PC-3 (cell line): ENCODE data around the gene SRSF5. TPM values are rescaled to one million over a fixed set of nuclear protein-coding genes. Genes with fewer than 3 reads are reported as not detected.

Experiments used
- ATAC-seq: fragments of 200-7000 bp; cut with Tn5 transposase; 2 replicates; pipeline ENCODE4 v1.9.1; 2020; ENCODE audit warnings: mild to moderate bottlenecking, moderate library complexity
- BruUV-seq: library from RNA; stranded (reverse); fragments of 400-500 nt; replicated peaks from 2 replicates; lab custom pipeline; 2021; lab: Mats Ljungman, UMichigan
- CTCF ChIA-PET: fragments of 300-600 bp; sonication (Branson Sonifier 250); formaldehyde crosslinking; loops from one replicate; lab custom pipeline; 2022; ENCODE audit warnings: antibody characterized with exemption; lab: Charles Lee
- POLR2A ChIA-PET: fragments of 300-600 bp; sonication (Branson Sonifier 250); formaldehyde crosslinking; loops from one replicate; lab custom pipeline; 2022; ENCODE audit warnings: antibody characterized with exemption; ENCODE audit not compliant: unreplicated experiment; lab: Charles Lee
- DNase-seq: peaks from one replicate; pipeline ENCODE4 v3.0.0-alpha.2; 2015
- H2AFZ ChIP-seq: fragments of 300-600 bp; sonication (generic); 2 replicates; pipeline ENCODE4 v1.6.0; 2016; ENCODE audit warnings: antibody characterized with exemption, low read length
- H3F3A ChIP-seq: fragments of 300-600 bp; sonication (generic); one replicate; pipeline ENCODE4 v1.6.0; 2017; ENCODE audit warnings: antibody characterized with exemption, low read length, control low read depth, mild to moderate bottlenecking; ENCODE audit not compliant: unreplicated experiment
- H3K27ac ChIP-seq: fragments of 300-600 bp; sonication (generic); 2 replicates; pipeline ENCODE4 v1.5.1; 2016; ENCODE audit warnings: mild to moderate bottlenecking, low read length
- H3K27me3 ChIP-seq: fragments of 300-600 bp; sonication (generic); 2 replicates; pipeline ENCODE4 v1.6.1; 2016; ENCODE audit warnings: low read length, mixed read lengths
- H3K36me3 ChIP-seq: fragments of 300-600 bp; sonication (generic); 2 replicates; pipeline ENCODE4 v1.6.1; 2016; ENCODE audit warnings: low read depth, mixed run types, low read length, mixed read lengths
- H3K4me1 ChIP-seq: fragments of 300-600 bp; sonication (generic); 2 replicates; pipeline ENCODE4 v1.5.1; 2016; ENCODE audit warnings: low read length; ENCODE audit not compliant: insufficient read depth
- H3K4me2 ChIP-seq: fragments of 300-600 bp; sonication (generic); 2 replicates; pipeline ENCODE4 v1.6.0; 2016; ENCODE audit warnings: low read length
- H3K4me3 ChIP-seq: fragments of 300-600 bp; sonication (generic); 2 replicates; pipeline ENCODE4 v1.5.1; 2016; ENCODE audit warnings: mild to moderate bottlenecking, low read length, mixed read lengths
- H3K79me2 ChIP-seq: fragments of 300-600 bp; sonication (generic); 2 replicates; pipeline ENCODE4 v1.6.1; 2017; ENCODE audit warnings: low read length, mixed read lengths
- H3K9ac ChIP-seq: fragments of 300-600 bp; sonication (generic); 2 replicates; pipeline ENCODE4 v1.6.0; 2016; ENCODE audit warnings: mild to moderate bottlenecking, low read length
- H3K9me2 ChIP-seq: fragments of 300-600 bp; sonication (generic); replicated peaks from 2 replicates; pipeline ENCODE4 v1.6.1; 2016; ENCODE audit warnings: mixed run types, low read length, mixed read lengths
- H3K9me3 ChIP-seq: fragments of 300-600 bp; sonication (generic); 2 replicates; pipeline ENCODE4 v1.6.1; 2016; ENCODE audit warnings: low read length, mixed read lengths
- H4K20me1 ChIP-seq: fragments of 300-600 bp; sonication (generic); 2 replicates; pipeline ENCODE4 v1.6.1; 2016; ENCODE audit warnings: low read length, mixed read lengths
- EZH2 ChIP-seq: fragments of 300-600 bp; sonication (generic); IDR thresholded peaks from one replicate; pipeline ENCODE4 v1.6.1; 2017; ENCODE audit warnings: antibody characterized with exemption, mild to moderate bottlenecking, low read length; ENCODE audit not compliant: unreplicated experiment
- EZH2phosphoT487 ChIP-seq: fragments of 300-600 bp; sonication (generic); IDR thresholded peaks from 2 replicates; pipeline ENCODE4 v1.6.1; 2018; ENCODE audit warnings: mild to moderate bottlenecking, antibody characterized with exemption, low read length, borderline replicate concordance
- intact Hi-C: fragments of 100-400 bp; cut with micrococcal nuclease; formaldehyde crosslinking; loops from 2 replicates; pipeline ENCODE4 v1.9.0; 2023
- total RNA-seq: library from RNA; depleted of rRNA; stranded (reverse); fragments of >200 nt; gene quantifications from 2 replicates; pipeline ENCODE4 v1.2.3, GENCODE V29; 2014
- TF ChIP-seq, protein P1 (sequence below): fragments of 300-600 bp; sonication (generic); conservative IDR thresholded peaks from 2 replicates; pipeline ENCODE4 v1.5.1; 2017; ENCODE audit warnings: antibody characterized with exemption, low read depth, mild to moderate bottlenecking, low read length

The SRSF5 gene
- total RNA-seq, 1 experiment from 2014 or later: 213 TPM

- ChIA-PET CTCF (no interaction called here), POLR2A (no interaction called here)
- H3K27me3 ChIP-seq: no peaks in the 10 kb centered on the region
- H3K79me2 ChIP-seq: peaks cover 52% of the 10 kb centered on the region
- H3K4me1 ChIP-seq: peaks cover 21% of the 10 kb centered on the region
- ATAC-seq: no peak
- H2AFZ ChIP-seq: no peak overlapping the region
- H3K36me3 ChIP-seq: peaks cover 75% of the 10 kb centered on the region
- H3K4me2 ChIP-seq: no peak overlapping the region
- no peak for DNase-seq
- TF ChIP-seq EZH2phosphoT487: no peak
- no peak for TF ChIP-seq EZH2
- BruUV-seq: no TSS peak
- H4K20me1 ChIP-seq: peaks cover 49% of the 10 kb centered on the region
- intact Hi-C loops: no loop called here
- no peak overlapping the region for H3K27ac ChIP-seq
- no peak overlapping the region for H3K9ac ChIP-seq
- no peaks in the 10 kb centered on the region for H3K9me2 ChIP-seq
- H3F3A ChIP-seq: no peaks in the 10 kb centered on the region
- H3K9me3 ChIP-seq: no peaks in the 10 kb centered on the region
- no peak overlapping the region for H3K4me3 ChIP-seq
Measured at GRCh38 chr14:69770559-69770958, 3.6 kb downstream of the SRSF5 start.

DNA sequence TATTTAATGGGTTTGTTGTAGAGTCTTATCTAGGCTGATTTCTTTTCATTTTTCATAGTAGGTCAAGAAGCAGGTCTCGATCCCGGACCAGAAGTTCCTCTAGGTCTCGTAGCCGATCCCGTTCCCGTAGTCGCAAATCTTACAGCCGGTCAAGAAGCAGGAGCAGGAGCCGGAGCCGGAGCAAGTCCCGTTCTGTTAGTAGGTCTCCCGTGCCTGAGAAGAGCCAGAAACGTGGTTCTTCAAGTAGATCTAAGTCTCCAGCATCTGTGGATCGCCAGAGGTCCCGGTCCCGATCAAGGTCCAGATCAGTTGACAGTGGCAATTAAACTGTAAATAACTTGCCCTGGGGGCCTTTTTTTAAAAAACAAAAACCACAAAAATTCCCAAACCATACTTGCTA is 4.2 kb downstream of the SRSF5 start:
- no peaks in the 10 kb centered on the region for H3K27me3 ChIP-seq
- H3K4me2 ChIP-seq: no peak overlapping the region
- BruUV-seq: no TSS peak
- no peak overlapping the region for H3K9ac ChIP-seq
- TF ChIP-seq, protein P1, sequence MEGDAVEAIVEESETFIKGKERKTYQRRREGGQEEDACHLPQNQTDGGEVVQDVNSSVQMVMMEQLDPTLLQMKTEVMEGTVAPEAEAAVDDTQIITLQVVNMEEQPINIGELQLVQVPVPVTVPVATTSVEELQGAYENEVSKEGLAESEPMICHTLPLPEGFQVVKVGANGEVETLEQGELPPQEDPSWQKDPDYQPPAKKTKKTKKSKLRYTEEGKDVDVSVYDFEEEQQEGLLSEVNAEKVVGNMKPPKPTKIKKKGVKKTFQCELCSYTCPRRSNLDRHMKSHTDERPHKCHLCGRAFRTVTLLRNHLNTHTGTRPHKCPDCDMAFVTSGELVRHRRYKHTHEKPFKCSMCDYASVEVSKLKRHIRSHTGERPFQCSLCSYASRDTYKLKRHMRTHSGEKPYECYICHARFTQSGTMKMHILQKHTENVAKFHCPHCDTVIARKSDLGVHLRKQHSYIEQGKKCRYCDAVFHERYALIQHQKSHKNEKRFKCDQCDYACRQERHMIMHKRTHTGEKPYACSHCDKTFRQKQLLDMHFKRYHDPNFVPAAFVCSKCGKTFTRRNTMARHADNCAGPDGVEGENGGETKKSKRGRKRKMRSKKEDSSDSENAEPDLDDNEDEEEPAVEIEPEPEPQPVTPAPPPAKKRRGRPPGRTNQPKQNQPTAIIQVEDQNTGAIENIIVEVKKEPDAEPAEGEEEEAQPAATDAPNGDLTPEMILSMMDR: no peak
- TF ChIP-seq EZH2phosphoT487 (no peak), EZH2 (no peak)
- H4K20me1 ChIP-seq: peaks cover 55% of the 10 kb centered on the region
- no peak overlapping the region for H2AFZ ChIP-seq
- no peak overlapping the region for H3K27ac ChIP-seq
- H3F3A ChIP-seq: no peaks in the 10 kb centered on the region
- H3K79me2 ChIP-seq: peaks cover 57% of the 10 kb centered on the region
- intact Hi-C loops: no loop called here
- DNase-seq (no peak), ATAC-seq (no peak)
- peaks cover 81% of the 10 kb centered on the region for H3K36me3 ChIP-seq
- no peaks in the 10 kb centered on the region for H3K9me2 ChIP-seq
- H3K4me1 ChIP-seq: peaks cover 21% of the 10 kb centered on the region
- H3K9me3 ChIP-seq: no peaks in the 10 kb centered on the region
- CTCF ChIA-PET: no interaction called here
- no peak overlapping the region for H3K4me3 ChIP-seq
- POLR2A ChIA-PET: no interaction called here

DNA sequence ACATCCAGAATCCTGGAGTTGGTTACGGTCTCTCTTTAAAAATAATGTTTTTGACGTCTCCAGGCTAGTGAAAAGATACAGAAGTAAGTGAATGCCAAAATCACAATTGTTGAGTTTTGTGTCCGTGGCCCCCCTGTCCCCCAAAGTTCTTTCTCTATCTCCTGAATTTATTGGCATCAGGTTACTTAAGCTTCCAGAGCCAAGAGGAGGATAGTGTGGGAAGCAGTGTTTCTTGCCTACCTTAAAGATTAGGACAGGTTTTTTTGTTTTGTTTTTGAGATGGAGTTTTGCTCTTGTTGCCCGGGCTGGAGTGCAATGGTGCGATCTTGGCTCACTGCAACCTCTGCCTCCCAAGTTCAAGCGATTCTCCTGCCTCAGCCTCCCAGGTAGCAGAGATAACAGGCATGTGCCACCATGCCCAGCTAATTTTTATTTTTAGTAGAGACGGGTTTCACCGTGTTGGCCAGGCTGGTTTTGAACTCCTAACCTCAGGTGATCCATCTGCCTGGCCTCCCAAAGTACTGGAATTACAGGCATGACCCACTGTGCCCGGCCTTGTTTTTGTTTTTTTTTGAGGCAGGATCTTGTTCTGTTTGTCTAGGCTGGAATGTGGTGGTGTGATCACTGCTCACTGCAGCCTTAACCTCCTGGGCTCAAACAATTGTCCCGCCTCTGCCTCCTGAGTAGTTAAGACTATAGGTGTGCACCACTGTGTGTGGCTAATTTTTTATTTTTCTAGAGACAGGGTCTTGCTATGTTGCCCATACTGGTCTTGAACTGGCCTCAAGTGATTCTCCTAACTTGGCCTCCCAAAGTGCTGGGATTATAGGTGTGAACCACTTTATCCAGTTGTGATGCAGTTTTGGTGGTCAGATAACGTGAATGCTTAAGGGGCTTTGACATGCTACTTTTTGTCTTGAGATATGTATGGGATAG is 5.4 kb downstream of the SRSF5 start:
- Histone ChIP-seq H2AFZ (no peak overlapping the region), H3K9me3 (no peaks in the 10 kb centered on the region), H3K9ac (no peak overlapping the region), H3K4me3 (no peak overlapping the region), H3K4me1 (peaks cover 16% of the 10 kb centered on the region), H3K36me3 (peaks cover 90% of the 10 kb centered on the region), H3K4me2 (no peak overlapping the region), H3K9me2 (no peaks in the 10 kb centered on the region), H3K27ac (no peak overlapping the region), H4K20me1 (peaks cover 64% of the 10 kb centered on the region), H3F3A (no peaks in the 10 kb centered on the region), H3K79me2 (peaks cover 54% of the 10 kb centered on the region), H3K27me3 (no peaks in the 10 kb centered on the region)
- POLR2A ChIA-PET: no interaction called here
- ATAC-seq: no peak
- CTCF ChIA-PET: interaction anchor here (0.6 kb wide), 1 partner anchor 41 kb away, joined by 3 read pairs; no protein-coding TSS in a partner anchor
- TF ChIP-seq EZH2phosphoT487: no peak
- TF ChIP-seq, protein P1: no peak
- TF ChIP-seq EZH2: no peak
- no peak for DNase-seq
- no TSS peak for BruUV-seq
- intact Hi-C loops: no loop called here
